Neural progenitor cell (in vitro differentiated cells): ENCODE results near the gene FLII. TPM values are rescaled to one million over a fixed set of nuclear protein-coding genes. Genes with fewer than 3 reads are reported as not detected.
"Not testable (repeated sequence)": the region's sequence is repeated elsewhere in the genome, so short reads cannot be mapped to it uniquely, and the experiment has no call there.

Experiments
- DNase-seq: peaks from one replicate; pipeline ENCODE4 v3.0.0-alpha.2; 2016; ENCODE audit warnings: low spot score
- H2AFZ ChIP-seq: fragments of 200-600 bp; sonication (generic); replicated peaks from 2 replicates; pipeline ENCODE4 v1.6.1; 2016; ENCODE audit warnings: antibody characterized with exemption
- H3F3A ChIP-seq: fragments of 200-600 bp; sonication (generic); 2 replicates; pipeline ENCODE4 v1.6.1; 2016; ENCODE audit warnings: antibody characterized with exemption, low read depth
- H3K27ac ChIP-seq: fragments of 200-600 bp; sonication (generic); 2 replicates; pipeline ENCODE4 v1.5.1; 2016; ENCODE audit warnings: mild to moderate bottlenecking
- H3K27me3 ChIP-seq: fragments of 200-600 bp; sonication (generic); 2 replicates; pipeline ENCODE4 v1.6.1; 2016; ENCODE audit warnings: mild to moderate bottlenecking, moderate library complexity
- H3K36me3 ChIP-seq: fragments of 200-600 bp; sonication (generic); 2 replicates; pipeline ENCODE4 v1.5.1; 2016
- H3K4me1 ChIP-seq: fragments of 200-600 bp; sonication (generic); 2 replicates; pipeline ENCODE4 v1.6.1; 2016; ENCODE audit warnings: mixed run types
- H3K4me2 ChIP-seq: fragments of 200-600 bp; sonication (generic); 2 replicates; pipeline ENCODE4 v1.6.1; 2016
- H3K4me3 ChIP-seq: fragments of 200-600 bp; sonication (generic); 2 replicates; pipeline ENCODE4 v1.5.1; 2016
- H3K79me2 ChIP-seq: fragments of 200-600 bp; sonication (generic); 2 replicates; pipeline ENCODE4 v1.6.1; 2016; ENCODE audit warnings: low read depth
- H3K9ac ChIP-seq: fragments of 200-600 bp; sonication (generic); 2 replicates; pipeline ENCODE4 v1.6.1; 2016
- H3K9me3 ChIP-seq: fragments of 200-600 bp; sonication (generic); 2 replicates; pipeline ENCODE4 v1.5.1; 2016; ENCODE audit warnings: low read depth
- H4K20me1 ChIP-seq: fragments of 200-600 bp; sonication (generic); 2 replicates; pipeline ENCODE4 v1.6.1; 2016; ENCODE audit warnings: low read depth
- H3K27ac Mint-ChIP-seq: 3 replicates; pipeline ENCODE4 v1.8.0; 2021; ENCODE audit warnings: mixed read lengths
- H3K27me3 Mint-ChIP-seq: 2 replicates; pipeline ENCODE4 v1.8.0; 2022; ENCODE audit warnings: low read depth, mild to moderate bottlenecking, inconsistent platforms, moderate library complexity, mixed read lengths; ENCODE audit not compliant: insufficient read depth
- H3K36me3 Mint-ChIP-seq: 3 replicates; pipeline ENCODE4 v1.8.0; 2021; ENCODE audit warnings: mixed read lengths
- H3K4me1 Mint-ChIP-seq: 3 replicates; pipeline ENCODE4 v1.8.0; 2021; ENCODE audit warnings: mixed read lengths
- H3K4me3 Mint-ChIP-seq: 3 replicates; pipeline ENCODE4 v1.8.0; 2021; ENCODE audit warnings: mild to moderate bottlenecking, moderate library complexity, mixed read lengths
- H3K9me3 Mint-ChIP-seq: 3 replicates; pipeline ENCODE4 v1.8.0; 2020; ENCODE audit warnings: mixed read lengths
- CTCF ChIP-seq: fragments of 200-600 bp; sonication (generic); IDR thresholded peaks from 2 replicates; pipeline ENCODE4 v1.5.1; 2017; ENCODE audit warnings: antibody characterized with exemption, mild to moderate bottlenecking
- EZH2 ChIP-seq: fragments of 200-600 bp; sonication (generic); IDR thresholded peaks from 2 replicates; pipeline ENCODE4 v1.6.1; 2017; ENCODE audit warnings: antibody characterized with exemption, mild to moderate bottlenecking, moderate library complexity
- EZH2phosphoT487 ChIP-seq: fragments of 200-600 bp; sonication (generic); IDR thresholded peaks from 2 replicates; pipeline ENCODE4 v1.6.1; 2017; ENCODE audit warnings: antibody characterized with exemption
- total RNA-seq: library from RNA; depleted of rRNA; stranded (reverse); fragments of >200 nt; gene quantifications from 2 replicates; pipeline ENCODE4 v1.2.3, GENCODE V29; 2015; ENCODE audit warnings: low replicate concordance

FLII gene
- total RNA-seq = 117 and 193 TPM in 2 replicates

DNA sequence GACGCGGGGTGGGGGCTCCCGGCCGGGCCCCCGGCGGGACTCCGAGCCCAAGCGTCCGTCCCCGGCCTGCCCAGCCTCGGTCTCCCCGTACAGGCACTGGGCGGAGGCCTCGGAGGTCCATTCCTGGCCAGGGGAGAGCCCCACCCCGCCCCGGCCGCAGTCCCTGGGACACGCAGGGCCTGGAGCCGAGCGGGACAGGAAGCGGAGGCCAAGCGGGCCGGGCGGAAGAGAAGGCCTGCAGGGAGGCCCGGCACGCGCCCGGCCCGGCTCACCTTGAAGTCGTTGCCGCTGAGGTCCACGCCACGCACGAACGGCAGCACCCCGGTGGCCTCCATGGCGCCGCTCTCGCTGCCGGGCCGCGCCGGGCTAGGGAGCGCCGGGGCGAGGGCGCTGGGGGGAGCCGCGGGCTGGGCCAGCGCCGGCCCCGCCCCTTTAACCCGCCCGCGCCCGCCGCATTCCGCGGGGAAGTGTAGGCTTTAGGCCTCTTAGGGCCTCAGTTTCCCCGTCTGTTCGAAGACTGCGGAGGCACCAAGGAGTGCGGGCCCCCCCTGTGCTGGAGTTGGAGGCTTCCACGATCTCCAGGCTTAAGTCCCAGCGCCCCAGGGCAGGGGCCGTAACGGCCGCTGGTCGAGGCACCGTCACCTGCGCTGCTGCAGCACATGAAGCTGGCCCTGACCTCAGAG, at the start of gene FLII:
FLII (minus strand) TSS at position 383 of the 683 bp plus-strand sequence; CDS start at position 335, 48 bp downstream.
- H3K36me3 ChIP-seq = no peaks in the 10 kb centered on the region
- peaks cover 48% of the 10 kb centered on the region for H4K20me1 ChIP-seq
- peak within 1 kb of the TSS; percentile 61 for H3K4me3 ChIP-seq
- peaks cover 36% of the 10 kb centered on the region for H3F3A ChIP-seq
- peak within 1 kb of the TSS; percentile 95 for H3K4me2 ChIP-seq
- peak within 1 kb of the TSS; percentile 83 for H2AFZ ChIP-seq
- TF ChIP-seq EZH2phosphoT487 (no peak), CTCF (no peak), EZH2 (no peak)
- DNase-seq = peak; percentile 72
- peaks cover 19% of the 10 kb centered on the region for H3K4me1 ChIP-seq
- peak within 1 kb of the TSS; percentile 7 for H3K9ac ChIP-seq
- peaks cover 35% of the 10 kb centered on the region for H3K79me2 ChIP-seq
- Mint-ChIP-seq H3K9me3 (no peaks in the 10 kb centered on the region), H3K27me3 (peaks cover 5% of the 10 kb centered on the region), H3K27ac (no peak within 1 kb of the TSS), H3K4me3 (peak within 1 kb of the TSS; percentile 96), H3K4me1 (peaks cover 25% of the 10 kb centered on the region), H3K36me3 (peaks cover 6% of the 10 kb centered on the region)
- no peak within 1 kb of the TSS for H3K27ac ChIP-seq
- H3K9me3 ChIP-seq = no peaks in the 10 kb centered on the region
- no peaks in the 10 kb centered on the region for H3K27me3 ChIP-seq

- H3K27me3 ChIP-seq, H3K4me3 Mint-ChIP-seq, H2AFZ ChIP-seq, H3K27ac Mint-ChIP-seq, H3K4me1 Mint-ChIP-seq, DNase-seq, H3K27me3 Mint-ChIP-seq, H3K27ac ChIP-seq, H3K4me3 ChIP-seq, H3K4me2 ChIP-seq, H3K9ac ChIP-seq, H3K4me1 ChIP-seq, H3K79me2 ChIP-seq, H3K9me3 Mint-ChIP-seq, H3K9me3 ChIP-seq, H3F3A ChIP-seq, H4K20me1 ChIP-seq: not testable (repeated sequence)
- peaks cover 35% of the 10 kb centered on the region for H3K36me3 Mint-ChIP-seq
- H3K36me3 ChIP-seq = peaks cover 18% of the 10 kb centered on the region
Observed at GRCh38 chr17:18303206-18303605, 44.7 kb upstream of the FLII start.

DNA sequence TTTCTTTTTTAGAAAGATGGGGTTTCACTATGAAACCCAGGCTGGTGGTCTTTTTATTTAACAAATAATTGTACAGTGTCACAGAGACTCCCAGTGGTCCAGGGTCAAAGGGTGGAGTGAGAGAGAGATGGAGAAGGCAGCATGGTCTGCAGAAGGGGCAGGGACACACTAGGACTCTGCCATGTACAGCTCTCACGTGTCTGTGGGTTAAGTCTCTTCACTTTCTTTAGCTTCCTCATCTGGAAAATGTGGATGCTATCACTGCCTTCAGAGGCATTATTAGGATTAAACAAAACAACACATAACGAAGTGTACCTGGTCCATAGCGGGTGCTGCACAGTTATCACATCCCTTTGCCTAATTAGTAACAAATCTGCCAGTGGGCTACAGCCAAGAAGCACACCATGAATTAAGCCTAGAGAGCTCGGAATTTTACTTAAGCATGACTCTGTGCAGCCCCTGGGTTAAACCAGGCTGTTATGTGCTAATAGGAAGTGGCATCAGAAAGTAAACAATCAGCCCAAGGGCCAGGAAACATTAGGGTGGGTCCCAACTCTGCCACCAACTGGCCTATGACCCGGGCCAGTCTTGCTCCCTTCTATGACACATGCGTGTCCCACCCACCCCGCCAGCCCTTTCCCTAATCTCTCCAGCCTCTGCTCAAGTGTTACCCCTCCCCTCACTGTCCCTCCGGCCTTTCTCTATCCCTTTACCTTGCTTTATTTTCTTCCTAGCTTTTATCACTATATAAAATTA, 42.4 kb upstream of the FLII start:
- H3K27ac Mint-ChIP-seq = no peak overlapping the region
- H3K36me3 ChIP-seq = peaks cover 11% of the 10 kb centered on the region

GRCh38 chr17:18298061-18298460, 39.5 kb upstream of the FLII start:
- H3K9me3 ChIP-seq, H3K4me3 ChIP-seq, DNase-seq, H3F3A ChIP-seq, H3K9ac ChIP-seq, H3K9me3 Mint-ChIP-seq, H3K4me2 ChIP-seq, H3K4me3 Mint-ChIP-seq, H3K4me1 Mint-ChIP-seq, H3K79me2 ChIP-seq, H4K20me1 ChIP-seq, H3K27ac Mint-ChIP-seq, H3K27ac ChIP-seq, H2AFZ ChIP-seq, H3K4me1 ChIP-seq, H3K27me3 Mint-ChIP-seq, H3K27me3 ChIP-seq: not testable (repeated sequence)
- H3K36me3 ChIP-seq = peaks cover 11% of the 10 kb centered on the region
- peaks cover 28% of the 10 kb centered on the region for H3K36me3 Mint-ChIP-seq

More for the DNA sequence above, 42.4 kb upstream of the FLII start:
- Histone ChIP-seq H3K9me3 (no peaks in the 10 kb centered on the region), H3K27me3 (no peaks in the 10 kb centered on the region), H4K20me1 (no peaks in the 10 kb centered on the region), H2AFZ (no peak overlapping the region), H3F3A (no peaks in the 10 kb centered on the region), H3K4me3 (no peak overlapping the region), H3K79me2 (no peaks in the 10 kb centered on the region), H3K4me1 (no peaks in the 10 kb centered on the region), H3K9ac (no peak overlapping the region), H3K4me2 (no peak overlapping the region), H3K27ac (no peak overlapping the region)
- Mint-ChIP-seq H3K27me3 (peaks cover 5% of the 10 kb centered on the region), H3K9me3 (no peaks in the 10 kb centered on the region), H3K4me3 (no peak overlapping the region), H3K36me3 (peaks cover 34% of the 10 kb centered on the region), H3K4me1 (no peaks in the 10 kb centered on the region)
- TF ChIP-seq EZH2phosphoT487 = no peak
- no peak for TF ChIP-seq EZH2
- no peak for TF ChIP-seq CTCF
- no peak for DNase-seq
